ENCODE results near the gene WDR48.
A peak's percentile ranks its signal among the peaks of the same experiment; 100 is the strongest.

Gene WDR48

GRCh38 chr3:39124876-39125840 lies 73.3 kb downstream of the WDR48 start:
- no peak for DNase-seq

DNA sequence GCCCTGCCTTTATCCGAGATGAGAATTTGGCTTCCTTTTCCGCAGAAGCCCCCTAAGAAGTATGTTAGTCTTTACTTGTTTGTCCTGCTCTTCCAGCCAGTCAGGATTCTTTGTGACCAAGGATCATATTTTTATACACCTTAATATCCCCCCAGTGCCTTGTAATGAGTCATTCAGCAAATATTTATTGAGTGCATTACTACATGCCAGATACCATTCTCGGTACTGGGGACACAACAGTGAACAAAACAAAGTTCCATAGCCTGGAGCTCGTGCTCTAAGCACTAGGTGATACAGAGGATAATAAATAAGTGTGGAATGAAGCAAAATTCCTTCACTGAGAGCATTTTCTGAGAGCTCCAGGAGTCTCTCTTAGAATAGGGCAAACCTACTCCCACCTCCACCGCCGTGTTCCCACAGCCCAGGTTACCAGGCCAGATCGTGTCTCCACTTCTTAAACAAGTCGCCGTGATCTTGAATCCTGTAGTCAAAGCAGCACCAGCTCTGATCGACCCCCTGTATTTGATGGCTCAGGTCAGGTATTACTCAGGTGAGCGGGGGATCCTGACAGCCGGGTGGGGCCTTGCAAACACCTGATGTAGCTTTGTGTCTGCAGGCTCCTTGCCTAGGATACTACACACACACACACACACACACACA lies 74.2 kb downstream of the WDR48 start:
- no peak for DNase-seq

DNA sequence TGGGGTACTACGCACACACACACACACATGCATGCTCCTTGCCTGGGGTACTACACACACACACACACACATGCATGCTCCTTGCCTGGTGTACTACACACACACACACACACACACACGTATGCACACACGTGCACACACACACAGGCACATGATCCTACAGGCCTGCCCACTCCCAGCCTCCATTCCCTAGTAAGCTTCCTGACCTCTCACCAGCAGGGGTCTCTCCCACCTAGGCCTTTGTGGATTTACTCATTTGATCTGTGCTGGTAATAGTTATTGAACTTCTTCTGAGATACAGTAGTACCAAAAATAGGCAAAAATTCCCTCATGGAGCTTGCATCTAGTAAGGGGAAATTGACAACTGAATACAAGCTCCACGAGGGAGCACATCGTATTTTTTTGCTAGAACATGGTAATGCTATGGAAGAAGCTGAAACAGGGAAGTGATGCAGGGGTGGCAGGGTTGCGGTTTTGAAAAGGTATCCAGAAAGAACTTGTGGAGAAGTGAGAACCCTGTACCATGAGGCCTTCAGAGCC lies 74.8 kb downstream of the WDR48 start:
- DNase-seq: no peak

GRCh38 chr3:39127269-39127907 lies 75.6 kb downstream of the WDR48 start:
- peak in 1 of 2 experiments; percentile 37 for DNase-seq

- no peak for DNase-seq
Measured at GRCh38 chr3:39127908-39128304, 76.1 kb downstream of the WDR48 start.

GRCh38 chr3:39128951-39129350 lies 77.1 kb downstream of the WDR48 start:
- DNase-seq: no peak

- DNase-seq: no peak
Measured at GRCh38 chr3:39130026-39130425, 78.2 kb downstream of the WDR48 start.

DNA sequence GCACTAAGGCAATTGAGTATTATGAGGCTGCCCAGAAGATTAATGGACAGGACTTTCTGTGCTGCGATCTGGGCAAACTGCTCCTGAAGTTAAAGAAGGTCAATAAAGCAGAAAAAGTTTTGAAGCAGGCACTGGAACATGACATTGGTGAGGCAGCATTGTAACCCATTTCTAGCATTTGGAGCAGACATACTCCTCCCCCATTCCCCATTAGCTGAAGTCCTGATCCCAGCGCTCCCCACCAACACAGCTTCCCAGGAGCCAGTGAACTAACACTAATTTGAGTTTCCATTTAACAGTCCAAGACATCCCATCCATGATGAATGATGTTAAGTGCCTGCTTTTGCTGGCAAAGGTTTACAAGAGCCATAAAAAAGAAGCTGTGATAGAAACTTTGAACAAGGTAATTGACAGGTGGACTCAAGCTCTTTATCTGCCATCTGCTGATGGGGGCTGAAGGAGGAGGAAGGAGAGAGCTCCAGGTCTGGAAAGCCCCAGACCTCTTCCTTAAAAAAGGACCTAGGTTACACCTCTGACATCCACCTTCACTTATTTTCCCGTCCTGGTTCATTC lies 79.0 kb downstream of the WDR48 start:
- no peak for DNase-seq

DNA sequence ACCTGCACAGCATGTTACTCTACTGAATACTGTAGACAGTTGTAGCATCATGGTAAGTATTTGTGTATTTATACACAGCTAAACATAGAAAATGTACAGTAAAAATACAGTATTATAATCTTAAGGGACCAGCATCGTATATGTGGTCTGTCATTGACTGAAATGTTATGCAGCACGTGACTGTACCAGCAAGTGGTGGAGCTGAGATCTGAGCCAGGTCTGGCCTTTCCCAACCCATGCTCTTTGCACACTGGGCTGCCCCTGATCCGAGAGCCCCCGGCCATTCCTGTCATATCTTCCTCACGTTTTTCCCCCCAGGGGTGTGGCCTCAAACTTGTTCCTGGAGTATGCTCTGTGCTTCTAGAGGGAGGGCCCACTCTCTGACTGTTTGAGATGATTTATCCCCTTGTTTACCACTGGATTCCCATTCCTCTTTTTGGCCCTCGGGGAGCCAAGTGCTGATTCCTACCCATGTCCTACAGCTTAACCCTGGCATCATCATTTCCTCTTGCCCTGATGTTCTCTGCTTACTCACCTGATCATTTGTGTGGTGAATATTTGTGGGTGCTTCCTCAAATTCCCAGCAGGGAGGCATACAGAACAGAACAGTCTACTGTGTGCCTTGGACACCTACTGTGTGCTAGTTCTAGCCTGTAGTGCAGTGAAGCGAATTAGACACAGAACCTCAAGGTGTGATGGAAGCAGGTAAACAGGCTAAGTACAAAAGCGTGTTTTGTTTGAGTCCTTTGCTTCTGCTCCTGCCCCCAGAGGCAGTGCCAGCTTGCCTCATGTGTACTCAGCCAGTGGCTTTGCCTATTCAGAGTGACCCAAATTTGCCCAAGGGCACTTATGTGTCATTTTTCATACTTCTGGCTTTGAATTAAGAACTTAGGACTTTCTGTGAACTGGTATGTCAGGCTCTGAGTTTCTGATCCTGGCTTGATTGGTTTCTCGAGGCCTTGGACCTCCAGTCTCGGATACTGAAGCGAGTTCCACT lies 80.6 kb downstream of the WDR48 start:
- no peak for DNase-seq

- no peak for DNase-seq
Measured at GRCh38 chr3:39133093-39133490, 81.3 kb downstream of the WDR48 start.

- no peak for DNase-seq
Measured at GRCh38 chr3:39133822-39134221, 82.0 kb downstream of the WDR48 start.

DNA sequence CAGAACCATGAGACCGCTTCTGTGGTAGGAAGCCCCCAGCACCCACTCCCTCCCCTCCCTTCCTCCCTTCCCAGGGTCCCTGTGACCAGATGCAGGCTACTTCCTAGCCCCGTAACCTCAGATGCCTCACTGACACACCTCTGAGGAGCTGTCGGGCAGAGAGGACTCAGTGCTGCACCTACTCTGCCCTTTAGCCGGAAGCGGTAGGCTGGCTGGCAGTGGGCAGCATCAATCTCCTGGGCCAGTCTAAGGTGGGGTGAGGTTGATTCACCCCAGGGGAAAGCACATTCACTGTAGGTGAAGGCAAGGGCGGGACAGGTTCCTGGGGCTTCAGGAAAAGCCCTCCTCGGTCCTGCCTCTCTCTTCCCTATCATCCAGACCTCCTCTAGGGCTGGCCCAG lies 82.5 kb downstream of the WDR48 start:
- DNase-seq: no peak

- no peak for DNase-seq
Measured at GRCh38 chr3:39135170-39135805, 83.5 kb downstream of the WDR48 start.

GRCh38 chr3:39136533-39137434 lies 85.0 kb downstream of the WDR48 start:
- DNase-seq: no peak

DNA sequence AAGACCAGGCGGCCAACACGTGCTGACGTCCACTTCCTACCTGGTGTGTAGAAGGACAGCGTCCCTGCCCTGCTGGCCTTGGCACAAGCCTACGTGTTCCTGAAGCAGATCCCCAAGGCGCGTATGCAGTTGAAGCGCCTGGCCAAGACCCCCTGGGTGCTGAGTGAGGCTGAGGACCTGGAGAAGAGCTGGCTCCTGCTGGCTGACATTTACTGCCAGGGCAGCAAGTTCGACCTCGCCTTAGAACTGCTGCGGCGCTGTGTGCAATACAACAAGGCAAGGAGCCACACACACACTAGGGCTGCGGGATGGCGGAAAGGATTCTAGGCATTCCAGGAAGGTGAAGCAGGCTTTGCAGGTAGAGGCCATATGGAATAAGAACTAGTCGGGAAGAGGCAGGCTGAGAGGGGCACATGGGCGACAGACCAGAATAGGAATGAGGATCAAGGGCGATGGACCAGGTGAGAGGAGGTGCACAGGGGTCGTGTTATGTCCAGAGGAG lies 85.7 kb downstream of the WDR48 start:
- no peak for DNase-seq

GRCh38 chr3:39137991-39138803 lies 86.4 kb downstream of the WDR48 start:
- DNase-seq: no peak

DNA sequence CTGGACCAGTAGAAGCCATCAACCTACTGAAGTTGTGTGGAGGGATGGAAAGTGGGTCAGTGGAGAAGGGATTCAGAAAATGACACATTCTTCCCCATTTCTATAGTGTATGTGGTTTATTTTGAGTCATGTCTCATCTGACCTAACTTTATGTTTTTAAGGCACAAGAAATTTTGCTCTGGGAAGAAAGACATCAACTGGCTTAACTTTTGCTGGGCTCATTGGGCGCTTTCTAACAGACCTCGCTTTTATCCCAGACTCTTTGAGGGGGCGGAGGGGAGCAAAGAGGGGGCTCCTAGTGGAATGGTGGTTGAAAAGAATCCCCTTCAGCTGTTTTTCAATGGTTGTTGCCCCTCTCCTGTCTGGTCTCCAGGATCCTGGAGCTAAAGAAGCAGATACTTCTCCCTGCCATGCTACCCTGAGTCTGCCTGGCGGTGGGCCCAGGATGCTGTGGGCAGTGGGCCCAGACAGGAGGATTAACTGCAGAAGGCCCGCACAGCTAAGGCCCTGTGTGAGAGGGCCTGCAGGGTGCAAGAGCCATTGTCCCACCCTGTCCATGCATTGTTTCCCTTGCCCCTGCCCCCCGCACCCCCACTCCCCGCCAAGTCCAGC lies 87.1 kb downstream of the WDR48 start:
- peak in 1 of 2 experiments; percentile 36 for DNase-seq

DNA sequence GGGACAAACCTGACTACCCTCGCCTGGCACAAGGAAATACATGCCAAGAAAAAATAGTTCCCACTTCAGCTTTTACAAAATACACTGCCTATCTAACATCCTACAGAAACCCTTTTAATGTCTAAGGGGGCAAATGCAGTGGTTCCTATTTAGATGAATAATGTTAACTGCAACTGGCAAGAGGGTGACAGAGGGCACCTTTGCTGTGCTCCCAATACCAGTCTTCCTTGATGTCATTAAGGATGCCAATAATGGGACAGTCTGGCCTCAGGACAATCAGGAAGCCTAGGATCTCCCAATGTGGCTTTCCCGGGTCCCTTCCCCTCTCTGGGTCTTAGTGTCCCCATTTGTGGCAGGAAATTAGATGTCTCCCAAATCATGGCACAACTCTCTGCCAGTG lies 87.6 kb downstream of the WDR48 start:
- no peak for DNase-seq
